HepG2 (cell line): ENCODE results near the gene NCF2. TPM values are rescaled to one million over a fixed set of nuclear protein-coding genes. Genes with fewer than 3 reads are reported as not detected.

Source experiments
- CEBPB ChIP-seq: IDR thresholded peaks from 2 replicates; pipeline ENCODE4 v1.6.1; 2011; ENCODE audit warnings: low read depth, low read length, improper control_type of control experiment, borderline replicate concordance
- MZF1 ChIP-seq: sonication (generic); formaldehyde crosslinking; IDR thresholded peaks from 2 replicates; pipeline ENCODE4 v1.8.1; 2023; ENCODE audit warnings: mild to moderate bottlenecking, missing genetic modification reagents, borderline replicate concordance
- SALL2 ChIP-seq: sonication (generic); formaldehyde crosslinking; IDR thresholded peaks from 2 replicates; pipeline ENCODE4 v1.8.1; 2023; ENCODE audit warnings: mild to moderate bottlenecking, missing genetic modification reagents, inconsistent platforms
- SOX13 ChIP-seq, 3 experiments: fragments of 450-650 bp in 1 of 3; sonication (generic) in 1 of 3; formaldehyde crosslinking in 1 of 3; IDR thresholded peaks in 2 of 3; conservative IDR thresholded peaks in 1 of 3; 2 replicates each; pipeline versions ENCODE4 v1.5.0 to v1.6.1; 2016 to 2020; ENCODE audit warnings: antibody characterized with exemption in 1 of 3, mild to moderate bottlenecking in 1 of 3, missing compliant biosample characterization in 1 of 3, missing genetic modification reagents in 1 of 3, moderate library complexity in 1 of 3
- ZEB1 ChIP-seq: IDR thresholded peaks from 2 replicates; pipeline ENCODE4 v1.6.1; 2012; ENCODE audit warnings: mild to moderate bottlenecking, low read depth, inconsistent platforms; ENCODE audit not compliant: insufficient replicate concordance
- ZNF318 ChIP-seq: sonication (generic); formaldehyde crosslinking; IDR thresholded peaks from 2 replicates; pipeline ENCODE4 v1.4.0; 2020; ENCODE audit warnings: mild to moderate bottlenecking, missing genetic modification reagents
- ZNF446 ChIP-seq: sonication (generic); formaldehyde crosslinking; IDR thresholded peaks from 2 replicates; pipeline ENCODE4 v1.5.0; 2020; ENCODE audit warnings: mild to moderate bottlenecking, missing genetic modification reagents
- ZNF607 ChIP-seq: sonication (generic); formaldehyde crosslinking; IDR thresholded peaks from 2 replicates; pipeline ENCODE4 v1.5.1; 2020; ENCODE audit warnings: missing genetic modification reagents, mild to moderate bottlenecking, borderline replicate concordance
- ZNF770 ChIP-seq: sonication (generic); formaldehyde crosslinking; IDR thresholded peaks from 2 replicates; pipeline ENCODE4 v1.5.0; 2020; ENCODE audit warnings: mild to moderate bottlenecking, missing genetic modification reagents
- polyA plus RNA-seq, 8 experiments: library from polyadenylated mRNA; depleted of rRNA in 3 of 8; stranded (reverse) in 7 of 8; unstranded in 1 of 8; fragments of >200 nt; fragmentation: Illumina TruSeq in 4 of 8; extraction: Trizol in 4 of 8; gene quantifications; 2 replicates each; pipeline versions ENCODE4 v1.2.1 to v1.2.3, GENCODE V29; 2011 to 2016; ENCODE audit warnings: low read depth in 4 of 8, missing spikeins in 1 of 8, mixed read lengths in 1 of 8; ENCODE audit not compliant: insufficient read depth in 1 of 8
- total RNA-seq, 5 experiments: library from RNA; depleted of rRNA; stranded (reverse); fragments of >200 nt; fragmentation: Illumina TruSeq; extraction: Trizol; gene quantifications; 2 replicates each; pipeline ENCODE4 v1.2.3, GENCODE V29; 2016; ENCODE audit warnings: low read depth in 1 of 5

NCF2 gene
- total and polyA plus RNA-seq, 2 of the 13 experiments (the other 11 are each of a cell fraction or from before 2014, with no cell fraction given) = 0.18 to 0.46 TPM

- TF ChIP-seq SALL2 (CRISPR knock-in tag) (no peak), ZNF770 (CRISPR knock-in tag) (no peak), ZNF607 (CRISPR knock-in tag) (no peak), ZNF318 (CRISPR knock-in tag) (no peak), MZF1 (no peak), ZNF446 (no peak), CEBPB (no peak), ZEB1 (no peak), SOX13 (IDR thresholded peaks at IDR 0.05) (no peak), SOX13 (CRISPR knock-in tag; conservative IDR thresholded peaks at IDR 0.05 in 1 of 2, IDR thresholded peaks at IDR 0.05 in 1 of 2) (no peak)
These were observed 3.1 kb upstream of the NCF2 start (continued) for GRCh38 chr1:183593356-183593755.
